NCI-H187 (cell line): ENCODE measurements around the gene HSPA1A.

Experiments
- DNase-seq, 2 experiments: peaks; one replicate each; lab custom pipeline; 2025; lab: John Stamatoyannopoulos, UW

HSPA1A gene

GRCh38 chr6:31815025-31815838 lies at the start of gene HSPA1A, which contains the start of gene HSPA1L:
TSS of gene HSPA1A (plus strand) at chr6:31815543. CDS start at chr6:31815757, 214 bp downstream.
TSS of gene HSPA1L (minus strand) at chr6:31815283. CDS start at chr6:31811972, 3,311 bp downstream.
- peak; percentile 82 to 92 for DNase-seq

- DNase-seq, result no peak
Observed at GRCh38 chr6:31765559-31765909, 49.8 kb upstream of the HSPA1A start.

- no peak for DNase-seq
Observed at GRCh38 chr6:31765910-31766794, 49.2 kb upstream of the HSPA1A start.

- no peak for DNase-seq
Observed at GRCh38 chr6:31767096-31767645, 48.2 kb upstream of the HSPA1A start.

- no peak for DNase-seq
Observed at GRCh38 chr6:31768363-31769257, 46.7 kb upstream of the HSPA1A start.

GRCh38 chr6:31769684-31770371 lies 45.5 kb upstream of the HSPA1A start:
- DNase-seq, result peak in 1 of 2 experiments; percentile 20

- DNase-seq, result no peak
Observed at GRCh38 chr6:31770860-31771259, 44.5 kb upstream of the HSPA1A start.

GRCh38 chr6:31771992-31772358 lies 43.4 kb upstream of the HSPA1A start:
- DNase-seq, result no peak

GRCh38 chr6:31775184-31775583 lies 40.2 kb upstream of the HSPA1A start:
- no peak for DNase-seq

GRCh38 chr6:31775633-31776484 lies 39.5 kb upstream of the HSPA1A start:
- DNase-seq, result no peak

GRCh38 chr6:31776485-31776988 lies 38.8 kb upstream of the HSPA1A start:
- DNase-seq, result no peak

GRCh38 chr6:31776989-31777666 lies 38.2 kb upstream of the HSPA1A start, which contains the start of gene VWA7:
TSS of gene VWA7 (minus strand) at chr6:31777328. CDS start at chr6:31776779, 549 bp downstream.
- DNase-seq, result no peak

GRCh38 chr6:31777667-31778050 lies 37.7 kb upstream of the HSPA1A start:
- DNase-seq, result no peak

- DNase-seq, result no peak
Observed at GRCh38 chr6:31778193-31778592, 37.1 kb upstream of the HSPA1A start.

GRCh38 chr6:31778999-31779885 lies 36.1 kb upstream of the HSPA1A start:
- DNase-seq, result no peak

GRCh38 chr6:31779908-31780307 lies 35.4 kb upstream of the HSPA1A start:
- no peak for DNase-seq

- DNase-seq, result no peak
Observed at GRCh38 chr6:31780507-31781243, 34.7 kb upstream of the HSPA1A start.
